Lower leg skin (tissue), 4 donors: Measurements from ENCODE around the gene LOXL1. TPM values are rescaled to one million over a fixed set of nuclear protein-coding genes. Genes with fewer than 3 reads are reported as not detected.

Experiments
- DNase-seq, 2 donors: peaks; one replicate each; pipeline ENCODE4 v3.0.0-alpha.2; 2019; ENCODE audit warnings: low spot score in 2 of 2
- H3K4me3 ChIP-seq: fragments of 200-600 bp; sonication (generic); 2 replicates; pipeline ENCODE4 v1.5.1; 2017; ENCODE audit warnings: mild to moderate bottlenecking, low read depth; ENCODE audit not compliant: poor library complexity, severe bottlenecking
- CTCF ChIP-seq, 3 donors: fragments of 450-650 bp; IDR thresholded peaks; one replicate each; pipeline ENCODE4 v1.5.1; 2016; ENCODE audit warnings: antibody characterized with exemption in 3 of 3, mild to moderate bottlenecking in 3 of 3, moderate library complexity in 2 of 3
- POLR2A ChIP-seq, 2 donors: fragments of 450-650 bp; IDR thresholded peaks; one replicate each; pipeline ENCODE4 v1.6.1; 2016 to 2017; ENCODE audit warnings: antibody characterized with exemption in 2 of 2, mild to moderate bottlenecking in 1 of 2, moderate library complexity in 1 of 2
- WGBS, 2 donors: methylation state at CpG; one replicate each; pipeline ENCODE4 v1.1.5; 2018; 5-methylcytosine and 5-hydroxymethylcytosine counted together
- intact Hi-C: fragments of 100-400 bp; cut with DNase I; formaldehyde crosslinking; loops from one replicate; pipeline ENCODE4 v1.15.0; 2023; ENCODE audit warnings: low total_unique reads
- total RNA-seq, 4 donors: library from RNA; depleted of rRNA; stranded (reverse); fragments of >200 nt; gene quantifications; one replicate each; pipeline ENCODE4 v1.1.0, GENCODE V29; 2016

The LOXL1 gene
- total RNA-seq, 4 donors from 2014 or later: 4.6 to 8.2 (median 6.6) TPM

GRCh38 chr15:73908822-73909122 lies 17.5 kb upstream of the LOXL1 start:
- 96 to 100% methylated on average over 2 of the region's 2 CpGs for WGBS, 2 donors
- H3K4me3 ChIP-seq: no peak overlapping the region
- no peak for DNase-seq
- intact Hi-C loops: loop anchor here (10.0 kb wide), 1 partner anchor 354 kb away; no protein-coding TSS in a partner anchor
- TF ChIP-seq CTCF (IDR thresholded peaks at IDR 0.05) (no peak), POLR2A (IDR thresholded peaks at IDR 0.05) (no peak)

- 74 to 76% methylated on average over 2 of the region's 2 CpGs for WGBS, 2 donors
- H3K4me3 ChIP-seq: no peak overlapping the region
- intact Hi-C loops: loop anchor here (10.0 kb wide), 1 partner anchor 355 kb away; no protein-coding TSS in a partner anchor
- DNase-seq: no peak
- TF ChIP-seq CTCF (IDR thresholded peaks at IDR 0.05) (no peak), POLR2A (IDR thresholded peaks at IDR 0.05) (no peak)
Measured at GRCh38 chr15:73909651-73910050, 16.6 kb upstream of the LOXL1 start.

- intact Hi-C loops: no loop called here
- TF ChIP-seq CTCF (IDR thresholded peaks at IDR 0.05) (no peak), POLR2A (IDR thresholded peaks at IDR 0.05) (no peak)
- WGBS, 2 donors: 78 to 80% methylated on average over 7 of the region's 7 CpGs
- DNase-seq: no peak
- no peak overlapping the region for H3K4me3 ChIP-seq
Measured at GRCh38 chr15:73910522-73911303, 15.5 kb upstream of the LOXL1 start.

- intact Hi-C loops: no loop called here
- H3K4me3 ChIP-seq: no peak overlapping the region
- TF ChIP-seq POLR2A (IDR thresholded peaks at IDR 0.05) (no peak), CTCF (IDR thresholded peaks at IDR 0.05) (no peak)
- WGBS, 2 donors: 80 to 82% methylated on average over 7 of the region's 7 CpGs
- no peak for DNase-seq
Measured at GRCh38 chr15:73912030-73912596, 14.1 kb upstream of the LOXL1 start.

- WGBS, 2 donors: 71 to 73% methylated on average over 3 of the region's 3 CpGs
- H3K4me3 ChIP-seq: no peak overlapping the region
- DNase-seq: no peak
- TF ChIP-seq CTCF (IDR thresholded peaks at IDR 0.05): no peak
- TF ChIP-seq POLR2A (IDR thresholded peaks at IDR 0.05): no peak
- intact Hi-C loops: no loop called here
Measured at GRCh38 chr15:73914145-73914544, 12.1 kb upstream of the LOXL1 start.
